A549 (cell line): ENCODE measurements around the gene CENPB.

ENCODE experiments used
- BHLHE40 ChIP-seq: IDR thresholded peaks from 2 replicates; pipeline ENCODE4 v1.6.1; 2012; ENCODE audit warnings: low read depth, low read length, inconsistent platforms
- CTCF ChIP-seq: fragments of >200 bp; sonication (Bioruptor Twin); formaldehyde crosslinking; IDR thresholded peaks from 3 replicates; pipeline ENCODE4 v1.5.1; 2016
- FOSL2 ChIP-seq, 2 experiments: fragments of 450-650 bp in 1 of 2; fragments of >200 bp in 1 of 2; sonication (Bioruptor Twin) in 1 of 2; formaldehyde crosslinking; IDR thresholded peaks; 2 replicates each; pipeline versions ENCODE4 v1.5.0 to v1.6.1; 2016 to 2020; ENCODE audit warnings: mild to moderate bottlenecking in 1 of 2, moderate library complexity in 1 of 2
- MYC ChIP-seq: IDR thresholded peaks from 2 replicates; pipeline ENCODE4 v1.6.1; 2012; ENCODE audit warnings: mild to moderate bottlenecking, inconsistent platforms, low read length, improper control_type of control experiment, borderline replicate concordance
- PHF8 ChIP-seq: fragments of 200-600 bp; sonication (generic); IDR thresholded peaks from 2 replicates; pipeline ENCODE4 v1.6.1; 2016; ENCODE audit warnings: low read depth, mild to moderate bottlenecking, antibody characterized with exemption, moderate library complexity, borderline replicate concordance
- SREBF2 ChIP-seq: fragments of 450-650 bp; IDR thresholded peaks from 2 replicates; pipeline ENCODE4 v1.6.1; 2014; ENCODE audit warnings: mild to moderate bottlenecking, moderate library complexity

- no peak for TF ChIP-seq MYC
- no peak for TF ChIP-seq BHLHE40
- no peak for TF ChIP-seq PHF8
- no peak for TF ChIP-seq FOSL2 (IDR thresholded peaks at IDR 0.05)
- TF ChIP-seq FOSL2 (CRISPR knock-in tag; IDR thresholded peaks at IDR 0.05), result no peak
- TF ChIP-seq SREBF2, result no peak
- no peak for TF ChIP-seq CTCF
Measured at GRCh38 chr20:3813848-3814581, 27.5 kb upstream of the CENPB start.
